ENCODE data around the gene CALD1.

- TF ChIP-seq POLR2A (IDR thresholded peaks at IDR 0.05; ENCODE audit: low read depth, low read length) (no peak; the same call in 1 of the 2 replicates), POLR2AphosphoS5 (IDR thresholded peaks at IDR 0.05; ENCODE audit: low read depth, low read length) (no peak), TAF1 (IDR thresholded peaks at IDR 0.05; ENCODE audit: borderline replicate concordance, low read depth, low read length) (no peak)
Measured at GRCh38 chr7:134993877-134994456, 214.5 kb downstream of the CALD1 start.
